HS-5 (cell line): Measurements from ENCODE around the gene CREB5.
"Not testable (repeated sequence)": the region's sequence is repeated elsewhere in the genome, so short reads cannot be mapped to it uniquely, and the experiment has no call there.

ENCODE experiments used
- DNase-seq: peaks from one replicate; pipeline ENCODE4 v3.0.0-alpha.2; 2012; ENCODE audit warnings: low read depth

CREB5 gene

DNA sequence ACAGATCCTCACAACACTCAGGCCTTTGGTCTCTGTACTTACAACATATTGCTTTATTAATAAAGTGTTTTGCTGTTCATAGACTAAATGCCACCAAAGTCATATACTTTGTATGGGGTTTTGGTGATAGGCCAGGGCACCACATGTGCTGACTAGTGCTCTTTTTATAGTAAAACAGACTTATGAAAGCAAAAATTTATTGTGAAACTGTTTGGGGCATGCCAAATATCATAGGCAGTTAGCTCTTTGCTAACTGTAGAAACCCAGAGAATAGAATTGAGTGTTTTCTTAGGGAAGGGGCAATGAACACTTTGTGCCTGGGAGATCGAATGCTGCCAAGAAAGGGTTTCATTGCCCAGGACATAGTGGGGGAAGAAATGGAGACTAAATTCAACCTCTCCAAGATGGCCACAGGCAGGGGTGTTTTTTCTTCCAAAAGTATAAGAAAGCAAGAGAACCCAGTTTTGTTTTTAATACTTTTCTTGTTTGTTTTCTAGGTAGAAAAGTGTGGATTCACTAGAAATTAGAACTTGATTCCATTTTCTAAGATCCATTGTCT, 403.1 kb downstream of the CREB5 start:
- DNase-seq = no peak

DNA sequence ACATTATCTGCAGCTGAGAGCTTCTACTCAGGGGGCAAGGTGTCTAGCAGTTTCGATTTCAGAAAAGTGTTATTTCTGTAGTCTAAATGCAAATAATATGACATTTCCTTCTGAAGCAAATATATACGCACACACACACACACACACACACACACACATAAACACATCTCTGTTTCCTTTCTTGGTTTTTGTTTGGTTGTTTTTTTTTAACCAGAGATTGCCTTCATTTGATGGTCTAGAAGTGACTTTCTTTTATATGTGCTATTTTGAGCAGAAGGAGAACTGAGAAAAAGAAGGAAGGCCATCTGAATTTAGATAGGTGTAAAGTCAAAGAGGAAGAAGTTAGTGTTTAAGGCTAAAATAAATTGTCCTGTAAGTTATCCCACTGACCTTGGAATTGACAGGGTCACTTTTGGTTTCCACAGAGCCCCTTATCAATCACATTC, 403.6 kb downstream of the CREB5 start:
- DNase-seq = no peak

DNA sequence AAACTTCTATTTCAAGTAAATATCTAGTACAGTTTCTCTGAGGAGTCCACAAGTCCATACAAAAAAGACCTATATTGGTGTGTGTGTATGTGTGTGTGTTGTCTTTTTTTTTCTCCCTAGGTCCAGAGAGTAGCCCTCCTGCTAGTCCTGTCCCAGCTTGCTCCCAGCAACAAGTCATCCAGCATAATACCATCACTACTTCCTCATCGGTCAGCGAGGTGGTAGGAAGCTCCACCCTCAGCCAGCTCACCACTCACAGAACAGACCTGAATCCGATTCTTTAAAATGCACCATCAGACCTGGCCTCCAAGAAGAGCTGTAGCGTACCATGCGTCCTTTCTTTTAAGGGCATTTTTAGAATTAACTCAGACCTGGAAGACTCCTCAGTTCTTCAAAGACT, 406.7 kb downstream of the CREB5 start:
- no peak for DNase-seq

DNA sequence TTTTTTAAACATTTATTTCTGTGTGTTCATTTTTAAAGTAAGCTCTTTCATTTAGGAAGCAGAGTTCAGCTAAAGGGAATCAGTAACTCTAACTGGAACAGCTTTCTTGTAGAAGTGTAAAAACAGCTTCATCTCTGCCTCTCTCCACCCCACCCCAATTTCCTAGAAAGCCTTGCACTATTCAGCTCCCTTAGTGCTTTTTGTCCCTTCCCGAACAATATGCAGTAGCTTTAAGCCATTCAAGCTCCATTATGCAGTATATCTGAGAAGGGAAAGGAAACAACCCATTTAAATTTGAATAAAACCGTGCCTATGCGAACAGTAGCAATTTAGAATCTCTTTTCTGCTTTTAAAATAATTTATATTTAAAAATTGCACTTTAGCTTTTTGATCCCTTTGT, 411.3 kb downstream of the CREB5 start:
- DNase-seq = no peak

DNA sequence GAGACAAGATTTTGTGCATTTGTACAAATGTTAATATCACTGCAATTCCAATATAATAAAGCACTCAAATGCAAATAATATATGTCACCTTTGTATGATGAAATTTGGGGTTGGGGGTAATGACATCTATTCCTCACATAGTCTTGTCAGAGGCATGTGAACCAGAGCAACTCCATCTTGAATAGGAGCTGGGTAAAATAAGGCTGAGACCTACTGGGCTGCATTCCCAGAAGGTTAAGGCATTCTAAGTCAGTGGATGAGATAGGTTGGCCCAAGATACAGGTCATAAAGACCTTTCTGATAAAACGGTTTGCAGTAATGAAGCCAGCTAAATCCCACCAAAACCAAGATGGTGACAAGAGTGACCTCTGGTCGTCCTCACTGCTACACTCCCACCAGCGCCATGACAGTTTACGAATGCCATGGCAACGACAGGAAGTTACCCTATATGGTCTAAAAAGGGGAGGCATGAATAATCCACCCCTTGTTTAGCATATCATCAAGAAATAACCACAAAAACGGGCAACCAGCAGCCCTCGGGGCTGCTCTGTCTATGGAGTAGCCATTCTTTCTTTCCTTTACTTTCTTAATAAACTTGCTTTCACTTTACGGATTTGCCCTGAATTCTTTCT, 413.6 kb downstream of the CREB5 start:
- not testable (repeated sequence) for DNase-seq

DNA sequence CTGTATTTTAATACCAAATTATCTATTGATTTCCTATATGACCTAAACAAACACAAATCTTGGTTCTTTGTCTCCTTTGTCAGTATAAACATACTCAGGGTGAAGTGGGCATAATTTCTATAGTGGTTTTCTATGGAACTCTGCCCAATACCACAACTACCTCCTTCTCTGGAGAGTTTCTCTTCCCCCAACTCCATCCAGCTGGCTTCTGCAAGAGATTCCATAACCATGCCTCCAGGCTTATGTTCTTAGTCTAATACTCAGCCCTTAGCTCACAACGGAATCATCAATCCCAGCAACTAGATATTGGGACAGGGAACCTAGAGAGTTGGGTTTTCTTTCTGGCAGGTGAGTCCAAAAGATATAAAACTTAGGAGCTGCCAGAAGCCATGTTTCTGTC, 418.5 kb downstream of the CREB5 start:
- DNase-seq = no peak

DNA sequence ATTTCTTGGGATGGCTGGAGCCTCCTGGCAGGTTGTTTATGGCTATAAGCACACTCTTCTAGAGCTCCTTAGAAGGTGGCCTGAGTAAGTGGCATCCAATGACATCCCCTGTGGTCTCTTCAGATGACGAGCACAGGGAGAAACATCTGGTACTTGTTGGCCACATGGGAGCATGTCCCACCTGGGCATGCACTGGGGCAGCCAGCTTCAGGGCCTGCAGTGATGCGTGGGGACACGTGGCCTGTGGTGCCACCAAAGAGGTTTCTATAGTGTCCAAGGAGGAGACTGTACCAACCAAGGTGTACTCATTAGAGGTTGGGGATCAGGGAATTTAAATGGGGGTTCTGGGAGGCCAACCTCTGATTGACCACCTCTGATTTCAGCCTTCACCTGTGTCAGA, 420.4 kb downstream of the CREB5 start:
- no peak for DNase-seq

DNA sequence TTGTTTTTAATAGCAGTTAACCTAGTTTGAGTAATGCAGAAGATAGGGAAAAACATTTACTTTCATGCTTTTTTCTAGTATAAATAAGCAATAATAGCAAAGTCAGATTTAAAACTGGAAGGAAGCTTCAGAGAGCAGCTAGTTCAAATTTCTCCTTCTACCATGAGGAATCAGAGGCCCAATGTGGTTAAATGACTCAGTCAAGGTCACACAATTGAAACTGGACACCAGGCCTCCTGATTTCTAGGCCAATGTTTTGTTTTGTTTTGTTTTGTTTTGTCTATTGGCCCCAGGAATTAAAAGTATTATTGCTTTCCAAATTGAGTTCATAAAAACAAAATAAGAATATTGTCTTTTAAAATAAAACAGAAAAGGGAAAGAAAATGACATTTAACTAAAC, 423.5 kb downstream of the CREB5 start:
- peak; percentile 28 for DNase-seq

DNA sequence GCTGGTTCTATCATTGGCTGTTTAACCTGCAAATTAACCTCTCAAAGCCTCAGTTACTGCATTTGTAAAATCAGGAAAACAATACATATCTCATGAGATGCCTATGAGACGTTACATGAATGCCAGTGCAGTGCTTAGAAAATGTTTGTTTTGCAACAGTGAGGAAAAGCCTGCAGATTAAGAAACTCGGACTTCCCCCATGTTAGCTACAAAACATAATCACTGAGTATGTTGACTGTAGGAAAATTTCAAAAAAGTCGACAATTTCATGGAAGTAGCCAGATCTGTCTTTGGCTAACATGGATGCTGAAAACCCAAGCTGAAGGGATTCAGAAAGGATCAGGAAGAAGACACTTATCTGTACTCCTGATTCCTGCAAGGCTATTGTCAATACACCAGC, 424.4 kb downstream of the CREB5 start:
- no peak for DNase-seq

DNA sequence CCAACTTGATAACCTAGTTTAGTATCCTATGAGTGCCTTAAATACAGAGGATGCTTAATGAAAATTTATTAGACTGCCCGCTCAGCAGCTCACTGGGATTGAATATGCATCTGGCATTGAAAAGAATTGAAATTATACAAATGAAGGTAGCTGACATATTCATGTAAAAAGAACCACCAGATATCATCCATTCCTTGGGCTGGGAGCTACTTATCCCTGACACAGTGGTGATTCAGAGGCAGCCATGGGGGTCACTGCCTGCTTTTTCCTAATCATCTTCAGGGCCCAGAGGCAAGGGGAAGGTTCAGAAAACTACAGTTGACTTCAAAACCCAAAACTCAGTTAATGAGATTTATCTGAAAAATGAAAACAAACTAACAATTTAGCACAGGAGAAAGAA, 424.9 kb downstream of the CREB5 start:
- no peak for DNase-seq

DNA sequence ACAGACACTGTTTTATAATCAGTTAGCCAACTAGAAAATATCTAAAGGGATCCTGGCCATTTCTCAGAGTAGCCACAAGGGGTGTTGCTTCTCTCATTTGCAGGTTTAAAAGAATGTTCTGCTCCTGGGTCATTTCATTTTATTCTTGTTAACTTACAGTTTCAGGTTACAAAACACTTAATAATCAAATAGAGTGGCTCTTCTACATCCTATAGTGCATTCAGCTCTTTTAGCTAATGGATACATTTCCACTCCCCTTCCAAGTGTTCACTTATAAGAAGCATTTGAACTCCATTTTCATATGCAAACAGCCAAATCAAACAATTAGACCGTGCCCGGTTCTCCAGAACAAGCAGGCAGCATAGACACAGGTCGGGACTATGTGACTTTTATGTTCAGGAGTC, 428.3 kb downstream of the CREB5 start:
- no peak for DNase-seq

DNA sequence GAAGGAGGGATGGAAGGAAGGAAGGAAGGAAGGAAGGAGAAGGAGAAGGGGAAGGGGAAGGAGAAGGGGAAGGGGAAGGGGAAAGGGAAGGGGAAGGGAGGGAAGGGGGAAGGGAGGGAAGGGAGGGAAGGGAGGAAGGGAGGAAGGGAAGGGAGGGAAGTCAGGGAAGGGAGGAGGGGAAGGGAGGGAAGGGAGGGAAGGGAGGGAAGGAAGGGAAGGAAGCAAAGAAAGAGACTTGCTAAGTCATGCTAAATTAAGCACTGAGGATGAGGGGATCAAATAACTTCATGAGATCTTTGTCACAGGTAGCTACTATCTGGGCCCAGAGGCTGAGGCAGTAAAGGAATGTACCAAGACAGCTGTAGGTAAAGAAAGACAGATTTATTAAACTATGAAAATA, 429.4 kb downstream of the CREB5 start:
- DNase-seq = no peak

DNA sequence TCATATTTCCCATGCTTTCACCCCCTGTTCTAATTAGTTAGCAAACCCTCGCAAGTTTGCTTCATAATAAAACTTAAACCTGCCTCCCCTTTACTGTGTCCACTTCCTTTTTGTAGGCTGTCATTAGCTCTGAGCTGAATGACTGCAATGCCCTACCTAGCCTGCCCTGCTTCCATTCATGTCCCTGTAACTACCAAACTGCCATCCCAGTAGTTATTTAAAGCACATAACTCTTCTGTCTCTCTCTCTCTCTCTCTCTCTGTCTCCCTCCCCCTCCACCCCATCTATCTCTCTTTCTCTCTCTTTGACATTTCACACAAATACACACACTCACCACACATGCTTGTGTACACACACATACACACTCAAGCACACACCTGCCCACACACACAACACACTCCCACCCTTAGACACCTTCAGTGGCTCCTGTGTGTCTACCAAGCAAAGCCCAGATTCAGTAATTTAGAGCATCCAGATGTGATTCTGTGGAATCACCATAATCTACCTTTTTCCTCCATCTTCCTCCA, 430.5 kb downstream of the CREB5 start:
- DNase-seq = no peak

DNA sequence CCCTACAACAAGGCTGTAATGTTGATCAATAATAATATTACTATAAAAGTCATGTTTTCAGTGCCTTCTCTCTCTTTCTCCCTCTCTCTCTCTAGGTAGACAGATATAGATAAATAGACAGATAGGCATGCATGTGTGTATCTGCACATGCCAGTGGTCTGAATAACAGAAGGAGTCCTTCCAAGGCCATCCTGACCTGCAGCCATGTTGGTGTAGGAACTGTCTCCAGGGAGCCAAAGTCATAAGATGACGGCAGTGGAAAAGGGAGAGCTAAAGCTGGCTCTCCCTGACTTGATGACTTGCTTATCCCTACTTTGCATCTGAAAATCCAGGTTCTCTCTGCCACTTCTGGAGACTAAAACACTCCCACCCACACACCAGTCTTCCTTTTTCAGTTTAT, 432.8 kb downstream of the CREB5 start:
- no peak for DNase-seq

DNA sequence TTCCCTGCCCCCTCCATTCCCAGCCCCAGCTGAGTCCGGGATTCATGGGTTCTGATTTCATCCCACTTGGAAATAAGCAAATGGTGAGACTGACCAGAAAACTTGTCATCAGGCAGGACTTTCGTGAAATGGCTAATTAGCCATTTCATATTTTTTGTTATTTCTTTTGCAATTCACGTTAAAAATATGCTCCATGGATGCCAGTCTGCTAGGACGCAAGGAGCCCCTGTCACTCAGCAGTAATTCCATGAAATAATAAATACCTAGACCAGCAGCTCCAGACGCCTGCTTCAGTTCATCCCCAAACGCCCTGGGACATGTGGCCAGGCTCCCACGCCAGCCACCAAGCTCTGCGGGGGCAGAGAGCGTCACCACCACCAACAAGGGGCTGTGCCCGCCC, 434.9 kb downstream of the CREB5 start:
- no peak for DNase-seq

DNA sequence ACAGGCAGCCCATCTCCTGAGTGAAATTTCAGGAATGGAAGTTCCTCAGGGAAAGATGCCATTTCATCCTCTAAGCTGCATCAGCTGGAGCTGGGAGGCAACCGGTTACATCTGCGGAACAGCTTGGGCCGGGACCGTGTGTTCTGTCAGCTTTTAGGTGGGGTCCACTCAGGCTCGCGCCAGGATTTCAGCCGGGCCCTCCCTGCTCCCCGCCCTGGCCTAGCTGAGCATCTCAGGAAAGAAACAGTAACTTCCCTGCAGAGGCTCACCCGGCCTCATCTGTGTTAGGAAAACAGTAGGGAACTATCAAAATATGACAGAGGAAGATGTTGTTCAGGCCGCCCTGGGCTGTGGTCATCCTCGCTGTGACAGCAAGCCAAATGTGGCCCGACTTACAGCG, 435.4 kb downstream of the CREB5 start:
- DNase-seq = no peak

DNA sequence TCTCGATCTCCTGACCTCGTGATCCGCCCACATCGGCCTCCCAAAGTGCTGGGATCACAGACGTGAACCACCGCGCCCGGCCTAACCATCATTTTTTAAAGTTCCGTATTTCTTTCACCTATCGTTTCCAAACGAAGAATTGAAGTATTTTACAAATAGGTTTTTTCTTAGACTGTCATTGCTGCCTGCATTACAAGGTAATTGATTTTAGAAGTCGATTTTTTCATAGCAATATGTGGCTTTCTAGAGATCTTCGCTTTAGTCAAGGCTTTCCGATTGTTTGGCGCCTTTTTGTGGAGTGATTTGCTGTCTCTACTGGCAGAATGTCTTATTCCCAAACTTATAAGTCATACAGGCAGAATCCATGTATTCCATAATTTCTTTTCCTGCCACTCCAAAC, 436.6 kb downstream of the CREB5 start:
- DNase-seq = no peak

DNA sequence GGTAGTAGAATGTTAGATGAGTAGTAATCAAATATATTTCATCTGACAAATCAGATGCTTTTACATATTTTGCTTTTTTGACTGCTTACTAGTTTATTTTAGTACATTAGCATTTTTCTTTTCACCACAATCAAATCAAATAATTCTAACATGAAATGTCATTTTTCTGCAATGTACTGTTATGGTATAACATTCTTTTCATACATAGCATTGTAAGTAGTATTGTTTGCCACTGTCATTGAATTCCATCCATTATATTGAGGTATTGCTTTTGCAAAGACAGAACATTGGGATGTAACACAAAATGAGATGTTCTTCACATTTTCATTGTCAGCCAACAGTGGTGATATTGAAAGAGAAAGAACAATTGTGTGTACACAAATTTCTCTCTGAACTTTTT, 438.4 kb downstream of the CREB5 start:
- no peak for DNase-seq

DNA sequence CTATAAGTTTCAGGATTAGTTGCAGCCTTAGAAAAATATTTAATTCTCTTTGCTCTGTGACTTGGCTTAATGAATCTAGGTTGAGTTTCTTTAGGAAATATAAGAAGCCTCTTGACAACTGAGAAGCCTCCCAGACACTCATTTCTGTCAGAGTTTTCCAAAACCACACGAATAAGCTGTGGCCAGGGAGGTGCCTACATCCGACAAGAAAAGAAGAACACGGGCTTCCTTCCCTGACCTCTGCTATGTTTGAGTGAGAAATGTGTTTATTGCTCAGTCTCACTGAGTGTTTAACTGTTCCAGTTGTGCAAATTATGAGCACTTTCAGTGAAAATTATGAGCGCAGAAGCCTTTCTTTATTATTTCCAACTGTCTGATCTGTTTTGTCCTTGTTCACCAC, 440.8 kb downstream of the CREB5 start:
- DNase-seq = no peak

DNA sequence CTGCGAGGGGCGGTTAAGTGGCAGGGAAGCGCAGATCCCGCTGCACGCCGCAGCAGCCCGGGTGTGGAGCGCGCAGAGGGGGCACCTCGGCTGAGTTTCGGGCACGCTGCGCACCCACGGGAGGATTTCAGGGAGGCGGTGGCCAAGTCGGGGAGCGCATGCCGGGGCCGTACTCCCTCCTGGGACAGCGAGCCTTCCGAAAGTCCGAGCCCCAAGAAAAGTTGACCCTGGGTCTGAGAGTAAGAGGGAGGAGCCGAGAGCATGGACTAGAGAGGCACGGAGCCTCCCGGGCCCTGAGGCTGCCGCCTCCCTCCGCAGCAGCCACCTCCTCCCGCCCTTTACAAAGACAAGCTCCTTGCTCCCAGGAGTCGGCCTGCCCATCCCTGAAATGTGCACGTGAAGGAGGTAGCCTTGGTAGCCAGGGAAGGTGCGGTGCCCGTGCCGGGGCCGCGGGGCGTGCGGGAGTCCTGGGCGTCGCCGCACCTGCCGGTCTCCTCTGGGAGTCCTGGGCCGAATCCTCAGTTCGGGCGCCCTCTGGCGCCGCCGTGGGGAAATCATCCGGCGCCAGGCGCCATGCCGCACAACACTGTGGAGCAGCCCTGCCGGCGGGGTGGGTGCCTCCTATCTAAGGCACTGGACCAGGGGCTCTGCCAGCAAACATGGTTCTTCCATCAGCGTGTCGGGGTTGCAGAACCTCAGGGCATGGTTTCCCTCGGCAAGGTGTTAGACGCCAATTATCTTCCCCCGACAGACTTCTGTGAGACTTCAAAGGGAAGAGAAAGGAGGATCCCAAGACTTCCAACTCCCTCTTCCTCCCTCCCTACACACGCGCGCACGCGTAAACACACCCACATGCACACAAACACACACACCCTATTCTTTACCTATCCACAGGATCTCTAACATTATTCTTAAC, 441.8 kb downstream of the CREB5 start:
- DNase-seq = peak; percentile 56

DNA sequence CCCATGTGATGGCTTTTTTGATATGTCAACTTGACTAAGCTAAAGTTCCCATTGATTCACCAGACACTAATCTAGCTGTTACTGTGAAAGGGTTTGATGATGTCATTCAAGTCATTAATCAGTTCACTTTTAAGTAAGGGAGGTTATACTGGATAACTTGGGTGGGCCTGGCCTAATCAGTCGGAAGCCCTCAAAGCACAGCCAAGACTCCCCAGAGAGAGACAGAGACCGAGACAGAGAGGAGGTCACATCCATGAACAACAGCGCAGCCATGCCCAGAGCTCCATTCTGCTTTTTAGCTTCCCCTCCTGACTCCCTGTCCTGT, 442.4 kb downstream of the CREB5 start:
- no peak for DNase-seq

DNA sequence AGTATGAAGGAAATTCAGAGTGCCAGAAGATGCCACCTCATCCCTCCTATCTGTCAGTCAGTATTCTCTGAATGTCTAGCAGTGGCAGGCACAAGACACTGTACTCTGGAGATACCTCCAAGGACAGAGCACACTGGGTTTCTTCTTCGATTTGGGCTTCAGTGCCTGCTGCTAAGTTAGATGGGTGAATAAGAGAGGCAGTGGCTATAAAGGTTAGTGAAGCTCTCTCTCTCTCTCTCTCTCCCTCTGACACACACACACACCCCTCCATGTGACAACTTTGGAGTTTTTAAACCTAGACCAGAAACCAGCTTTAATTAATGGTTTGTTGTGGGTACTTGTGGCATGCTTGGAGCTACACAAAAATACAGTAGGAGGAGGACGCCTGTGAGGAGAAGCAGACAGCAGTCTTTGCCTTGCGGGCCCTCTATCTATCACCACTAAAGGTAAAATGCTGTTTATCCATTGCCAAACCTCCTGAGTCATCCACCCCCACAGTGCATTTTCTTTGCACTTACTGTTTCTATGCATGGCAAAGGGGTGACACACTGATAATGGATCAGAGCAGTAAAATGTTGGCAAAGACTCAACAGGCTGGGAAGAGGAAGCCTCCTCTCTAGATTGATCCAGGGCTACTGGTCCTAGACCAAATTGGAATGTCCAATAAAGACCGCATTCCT, 443.4 kb downstream of the CREB5 start:
- peak; percentile 100 for DNase-seq

DNA sequence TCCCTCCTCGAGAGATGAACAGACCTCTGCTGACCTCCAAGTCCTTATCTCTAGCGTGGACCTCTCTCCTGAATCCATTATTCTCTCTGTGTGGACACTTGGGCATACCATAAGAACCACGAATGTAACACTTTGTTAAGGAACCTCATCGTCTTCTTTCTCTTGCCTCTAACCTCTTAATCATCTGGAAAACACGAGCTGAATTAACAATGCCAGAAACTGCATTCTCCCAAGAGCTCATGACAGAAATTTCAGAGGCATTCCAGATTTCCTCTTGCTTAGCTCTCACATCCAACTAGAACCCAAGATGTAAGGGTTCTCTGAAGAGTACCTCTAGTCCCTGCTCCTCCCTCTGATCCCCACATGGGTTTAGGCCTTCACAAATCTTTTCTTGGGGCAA, 444.3 kb downstream of the CREB5 start:
- DNase-seq = no peak
